Central memory CD8-positive, alpha-beta T cell (primary cell): ENCODE data around the gene ZRANB1.

Experiments used
- ATAC-seq: fragments of 150-1000 bp; cut with Tn5 transposase; replicated peaks from 2 replicates; pipeline ENCODE4 v1.10.0; 2022; ENCODE audit warnings: mild to moderate bottlenecking, moderate FRiP score, moderate number of reproducible peaks; ENCODE audit not compliant: poor library complexity, severe bottlenecking; ENCODE audit errors: extremely low read depth
- DNase-seq, 2 donors: peaks; one replicate each; pipeline ENCODE4 v3.0.0; 2021; ENCODE audit warnings: low spot score in 2 of 2
- H3K27ac Mint-ChIP-seq: one replicate; pipeline ENCODE4 v1.8.0; 2022; ENCODE audit warnings: low read depth, mild to moderate bottlenecking, moderate library complexity, mixed read lengths
- H3K27me3 Mint-ChIP-seq: one replicate; pipeline ENCODE4 v1.8.0; 2022; ENCODE audit warnings: mixed read lengths
- H3K36me3 Mint-ChIP-seq: one replicate; pipeline ENCODE4 v1.8.0; 2022; ENCODE audit warnings: mild to moderate bottlenecking, moderate library complexity, mixed read lengths; ENCODE audit not compliant: insufficient read depth
- H3K4me1 Mint-ChIP-seq: one replicate; pipeline ENCODE4 v1.8.0; 2022; ENCODE audit warnings: mixed read lengths
- H3K4me3 Mint-ChIP-seq: one replicate; pipeline ENCODE4 v1.8.0; 2022; ENCODE audit warnings: mild to moderate bottlenecking, moderate library complexity, mixed read lengths
- H3K9me3 Mint-ChIP-seq: one replicate; pipeline ENCODE4 v1.8.0; 2022; ENCODE audit warnings: mixed read lengths

ZRANB1 gene

DNA sequence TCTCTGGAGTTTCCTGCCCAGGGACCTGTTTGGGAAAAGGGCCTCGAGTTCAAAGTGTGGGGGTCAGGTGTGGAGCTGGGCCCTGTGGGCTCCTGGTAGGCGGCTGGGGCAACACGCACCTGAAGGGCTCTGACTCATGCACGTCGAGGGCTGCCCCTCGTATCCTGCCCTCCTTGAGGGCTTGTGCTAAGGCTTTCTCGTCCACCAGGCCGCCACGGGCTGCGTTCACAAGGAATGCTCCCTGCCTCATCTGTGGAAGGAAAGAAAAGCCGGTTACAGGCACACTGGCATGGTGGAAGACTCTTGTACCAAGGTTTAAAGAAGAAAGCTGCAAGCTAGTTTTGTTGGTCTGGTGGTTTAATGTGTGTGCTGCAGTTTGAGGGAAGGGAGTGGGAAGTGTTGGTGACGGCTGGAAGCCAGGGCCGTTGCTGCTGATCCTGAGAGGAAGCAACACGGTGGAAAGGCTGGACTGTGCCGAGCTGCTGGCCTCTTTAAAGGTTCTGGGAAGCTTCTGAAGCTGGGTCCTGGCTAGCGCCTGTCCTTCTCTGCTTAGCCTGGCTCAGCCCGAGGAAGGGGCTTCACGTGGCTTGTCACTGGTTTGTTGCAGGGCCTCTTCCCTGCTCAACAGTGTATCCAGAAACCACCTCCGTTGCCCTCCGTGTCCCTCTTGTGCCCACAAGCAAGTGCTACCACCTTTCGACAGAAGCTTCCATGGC, 52.0 kb downstream of the ZRANB1 start:
- DNase-seq (peak in 1 of 2 donors; percentile 4), ATAC-seq (no peak)
- H3K27me3 Mint-ChIP-seq: no peaks in the 10 kb centered on the region
- H3K27ac Mint-ChIP-seq: no peak overlapping the region
- H3K9me3 Mint-ChIP-seq: no peaks in the 10 kb centered on the region
- H3K4me1 Mint-ChIP-seq: peaks cover 4% of the 10 kb centered on the region
- H3K4me3 Mint-ChIP-seq: no peak overlapping the region
- peaks cover 19% of the 10 kb centered on the region for H3K36me3 Mint-ChIP-seq

DNA sequence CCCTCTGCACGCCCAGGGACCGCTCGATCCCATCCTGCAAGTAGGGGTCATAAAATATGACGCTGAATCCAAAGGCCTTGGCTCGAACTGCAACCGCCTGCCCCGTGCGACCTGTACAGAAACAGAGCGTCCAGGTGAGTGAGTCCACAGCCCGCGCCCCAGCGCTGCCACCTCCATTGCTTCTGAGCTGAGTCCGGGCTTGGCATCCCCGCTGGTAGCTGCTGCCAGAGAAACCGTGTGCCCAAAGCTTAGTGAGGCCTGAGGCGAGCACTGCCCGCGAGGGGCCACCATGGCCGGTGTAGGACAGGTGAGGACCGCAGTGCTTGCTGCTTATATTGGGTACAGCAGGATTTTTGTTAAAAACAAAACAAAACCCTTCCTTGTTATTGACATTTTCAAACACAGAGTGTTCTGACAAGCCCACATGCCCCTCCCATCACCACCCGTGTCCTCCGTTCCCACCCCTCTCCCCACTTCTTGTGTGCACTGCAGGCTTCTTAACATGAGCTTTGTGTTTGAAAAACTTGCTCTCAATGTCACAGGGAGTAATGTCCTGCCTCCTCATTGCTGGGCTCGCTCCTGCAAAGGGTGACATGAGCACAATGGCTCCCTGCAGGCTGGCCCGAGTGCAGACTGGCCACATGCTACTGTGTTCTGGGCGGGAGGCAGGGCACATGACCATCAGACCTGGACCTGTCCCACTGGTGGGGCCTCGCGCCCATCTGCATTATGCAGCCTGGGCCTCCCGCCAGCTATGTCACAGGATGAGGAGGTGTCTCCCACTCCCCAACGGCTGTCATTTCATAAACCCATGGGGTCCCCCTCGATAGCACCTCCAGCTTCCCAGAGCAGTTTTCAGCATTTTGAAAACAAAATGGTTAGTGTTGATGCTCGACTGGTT, 52.9 kb downstream of the ZRANB1 start:
- Mint-ChIP-seq H3K9me3 (no peaks in the 10 kb centered on the region), H3K4me3 (no peak overlapping the region), H3K36me3 (peaks cover 14% of the 10 kb centered on the region), H3K4me1 (no peaks in the 10 kb centered on the region), H3K27ac (no peak overlapping the region), H3K27me3 (no peaks in the 10 kb centered on the region)
- ATAC-seq (no peak), DNase-seq (no peak)

DNA sequence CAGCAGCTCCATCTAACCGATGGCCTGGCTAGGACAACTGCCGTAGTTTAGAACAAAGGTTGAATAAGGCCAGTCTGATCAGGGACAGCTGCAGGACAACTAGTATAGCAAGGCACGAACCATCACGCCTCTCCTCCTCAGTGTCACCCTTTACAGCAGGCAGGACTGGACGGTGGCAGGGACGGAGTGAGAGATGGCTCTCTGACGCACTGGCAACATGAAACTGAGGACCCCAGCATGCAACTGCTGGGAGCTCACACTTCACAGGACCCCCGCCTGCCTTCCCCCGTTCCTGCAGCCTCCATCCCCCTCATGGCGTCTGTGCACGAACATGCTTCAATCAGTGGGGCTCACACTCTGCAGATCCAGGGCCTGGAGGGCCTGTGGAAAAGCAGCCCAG, 53.7 kb downstream of the ZRANB1 start:
- Mint-ChIP-seq H3K4me3 (no peak overlapping the region), H3K36me3 (peaks cover 14% of the 10 kb centered on the region), H3K4me1 (no peaks in the 10 kb centered on the region), H3K27me3 (no peaks in the 10 kb centered on the region), H3K27ac (no peak overlapping the region), H3K9me3 (no peaks in the 10 kb centered on the region)
- DNase-seq (no peak), ATAC-seq (no peak)

DNA sequence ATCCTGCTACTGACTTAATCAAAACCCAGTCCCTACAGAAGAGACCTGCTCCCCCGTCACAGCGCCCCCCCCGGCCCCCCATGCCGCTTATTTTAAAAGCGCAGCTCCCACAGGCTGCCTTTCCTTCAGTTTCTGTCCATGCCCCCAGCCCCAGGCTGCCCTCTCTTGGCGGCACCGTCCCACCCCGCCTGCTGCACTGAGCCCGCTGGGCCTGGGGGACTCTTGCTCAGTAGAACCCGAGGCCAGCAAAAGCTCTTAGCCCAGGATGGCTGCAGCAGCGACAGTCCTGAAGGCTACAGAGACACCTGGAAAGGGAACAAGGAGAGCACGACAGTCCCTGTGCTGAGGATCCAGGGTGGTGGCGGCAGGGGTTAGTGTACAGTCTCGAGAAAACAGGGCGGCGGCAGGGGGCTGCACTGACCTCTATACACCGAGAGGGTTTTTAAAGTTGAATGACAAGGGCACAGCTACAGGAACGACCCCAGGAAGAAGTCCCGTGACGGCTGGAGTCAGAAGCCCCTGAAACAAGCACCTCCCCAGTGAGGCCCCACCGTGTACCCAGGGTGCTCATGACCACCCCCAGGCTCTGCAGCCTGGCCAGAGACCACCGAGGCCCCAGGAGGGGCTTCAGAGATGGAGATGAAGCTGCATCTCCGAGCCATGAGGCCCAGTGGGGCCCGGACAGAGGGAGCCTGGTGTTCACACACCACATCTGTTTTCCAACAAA, 54.4 kb downstream of the ZRANB1 start:
- DNase-seq (no peak), ATAC-seq (no peak)
- H3K27me3 Mint-ChIP-seq: no peaks in the 10 kb centered on the region
- H3K9me3 Mint-ChIP-seq: no peaks in the 10 kb centered on the region
- peak overlapping the region; percentile 59 for H3K27ac Mint-ChIP-seq
- H3K36me3 Mint-ChIP-seq: peaks cover 15% of the 10 kb centered on the region
- H3K4me3 Mint-ChIP-seq: no peak overlapping the region
- no peaks in the 10 kb centered on the region for H3K4me1 Mint-ChIP-seq

DNA sequence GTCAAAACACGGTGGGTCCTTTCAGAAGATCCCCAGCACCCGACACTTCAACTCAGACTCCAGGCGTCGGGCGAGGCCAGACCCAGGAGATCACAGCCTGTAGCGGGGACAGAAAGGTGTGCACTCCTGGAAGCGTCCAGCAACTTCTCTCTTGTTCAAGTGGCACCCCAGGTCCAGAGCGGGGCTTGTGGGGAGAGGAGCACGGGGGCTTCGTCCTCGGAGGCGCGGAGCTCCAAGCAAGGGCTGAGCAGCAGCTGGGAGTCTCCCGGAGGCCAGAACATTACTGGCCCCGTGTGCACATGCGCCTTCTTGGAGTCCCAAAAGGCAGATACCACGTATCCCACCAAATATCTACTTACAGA, 54.9 kb downstream of the ZRANB1 start:
- DNase-seq (no peak), ATAC-seq (no peak)
- Mint-ChIP-seq H3K27me3 (no peaks in the 10 kb centered on the region), H3K36me3 (peaks cover 15% of the 10 kb centered on the region), H3K27ac (no peak overlapping the region), H3K4me1 (no peaks in the 10 kb centered on the region), H3K9me3 (no peaks in the 10 kb centered on the region), H3K4me3 (no peak overlapping the region)

DNA sequence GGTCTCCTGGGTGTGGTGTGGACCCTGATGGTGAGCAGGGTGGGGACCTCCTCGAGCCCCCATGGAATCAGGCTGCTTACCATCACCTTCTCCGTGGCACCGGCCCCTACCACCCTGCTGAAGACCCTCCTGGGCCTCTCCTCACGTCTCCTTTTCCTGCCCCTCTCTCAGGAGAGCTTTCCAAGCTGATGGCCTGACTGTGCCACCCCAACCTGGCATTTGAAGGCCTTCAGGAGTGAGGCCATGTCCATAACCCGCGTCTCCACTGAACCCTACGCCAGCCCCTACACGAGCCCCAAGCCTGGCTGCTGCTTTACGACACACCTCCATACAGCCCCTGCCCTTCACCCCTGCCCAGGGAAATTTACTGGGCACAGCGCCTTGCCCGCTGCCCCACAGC, 55.4 kb downstream of the ZRANB1 start:
- Mint-ChIP-seq H3K27ac (no peak overlapping the region), H3K9me3 (no peaks in the 10 kb centered on the region), H3K4me3 (no peak overlapping the region), H3K36me3 (peaks cover 14% of the 10 kb centered on the region), H3K4me1 (no peaks in the 10 kb centered on the region), H3K27me3 (no peaks in the 10 kb centered on the region)
- DNase-seq (peak in 1 of 2 donors; percentile 1), ATAC-seq (no peak)

DNA sequence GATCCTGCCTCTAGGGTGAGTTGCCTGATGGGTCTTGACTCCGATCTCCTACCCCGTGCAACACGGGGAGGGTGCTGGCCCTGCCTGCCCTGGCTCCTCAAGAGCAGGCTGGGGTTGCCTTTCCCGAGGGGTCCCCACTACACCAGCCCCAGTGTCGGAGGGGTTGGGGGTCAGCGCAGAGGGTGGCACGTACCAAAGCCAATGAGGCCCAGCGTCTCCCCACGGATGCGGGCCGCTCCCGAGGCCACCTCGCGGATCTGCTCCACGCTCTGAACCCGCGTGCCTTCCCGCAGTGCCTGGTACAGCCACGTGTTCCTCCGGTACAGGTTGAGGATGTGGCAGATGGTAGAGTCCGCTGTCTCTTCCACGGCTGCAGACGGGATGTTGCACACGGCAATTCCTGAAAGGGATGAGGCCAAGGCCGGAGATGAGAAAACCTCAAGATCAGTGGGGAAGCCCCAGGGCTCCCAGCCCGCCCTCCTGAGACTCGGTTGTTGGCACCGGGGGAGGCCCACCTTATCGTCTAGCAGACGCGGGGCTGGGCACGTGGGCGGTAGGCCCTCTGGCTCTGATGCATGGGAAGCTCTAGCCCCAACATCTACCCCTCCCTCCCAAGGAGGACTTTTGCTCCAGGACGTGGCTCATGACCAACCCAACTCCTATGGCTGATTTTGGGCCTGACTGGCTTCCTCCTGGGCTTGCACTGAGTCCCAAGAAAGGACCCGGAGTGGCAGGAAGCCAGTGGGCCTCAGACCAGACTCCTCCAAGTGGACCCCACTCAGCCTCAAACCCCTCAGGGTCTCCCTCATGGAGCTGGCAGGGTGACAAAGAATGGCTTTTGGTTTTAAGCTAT, 56.1 kb downstream of the ZRANB1 start:
- Mint-ChIP-seq H3K4me3 (no peak overlapping the region), H3K4me1 (no peaks in the 10 kb centered on the region), H3K36me3 (peaks cover 12% of the 10 kb centered on the region), H3K9me3 (no peaks in the 10 kb centered on the region), H3K27me3 (peaks cover 5% of the 10 kb centered on the region), H3K27ac (no peak overlapping the region)
- DNase-seq (no peak), ATAC-seq (no peak)

DNA sequence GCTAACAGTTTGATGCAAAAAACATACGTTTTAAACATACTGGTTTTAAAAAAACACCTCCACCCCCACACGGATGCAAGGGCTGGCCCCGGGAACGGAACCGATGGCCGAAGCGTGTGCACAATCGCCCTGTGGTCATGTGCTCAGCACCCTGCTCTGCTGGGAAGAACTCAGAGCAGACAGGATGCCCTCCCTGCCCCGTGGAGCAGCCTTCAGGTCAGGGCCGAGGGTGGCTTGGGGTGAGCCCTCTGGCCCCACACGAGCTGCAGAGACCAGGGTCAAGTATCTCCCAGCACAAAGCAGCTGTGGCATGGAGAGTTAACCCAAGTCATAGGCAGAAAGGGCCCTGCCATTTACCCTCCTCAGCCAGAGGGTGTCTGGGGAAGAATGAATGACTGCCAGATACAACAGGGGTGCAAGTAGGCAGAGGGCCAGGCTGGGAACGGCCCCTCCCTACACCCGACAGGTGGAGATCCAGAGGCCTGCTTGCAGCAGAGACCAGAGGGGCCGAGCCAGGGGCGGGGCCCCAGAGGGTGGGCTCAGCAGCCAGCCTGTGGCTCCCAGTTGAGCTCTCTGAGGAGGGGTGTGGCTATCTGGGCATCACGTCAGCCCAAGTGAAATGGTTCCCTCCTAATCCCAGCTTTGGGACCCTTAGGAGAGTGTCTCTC, 56.8 kb downstream of the ZRANB1 start:
- Mint-ChIP-seq H3K9me3 (no peaks in the 10 kb centered on the region), H3K27ac (no peak overlapping the region), H3K4me3 (no peak overlapping the region), H3K36me3 (peaks cover 12% of the 10 kb centered on the region), H3K4me1 (no peaks in the 10 kb centered on the region), H3K27me3 (peaks cover 8% of the 10 kb centered on the region)
- ATAC-seq (no peak), DNase-seq (no peak)

DNA sequence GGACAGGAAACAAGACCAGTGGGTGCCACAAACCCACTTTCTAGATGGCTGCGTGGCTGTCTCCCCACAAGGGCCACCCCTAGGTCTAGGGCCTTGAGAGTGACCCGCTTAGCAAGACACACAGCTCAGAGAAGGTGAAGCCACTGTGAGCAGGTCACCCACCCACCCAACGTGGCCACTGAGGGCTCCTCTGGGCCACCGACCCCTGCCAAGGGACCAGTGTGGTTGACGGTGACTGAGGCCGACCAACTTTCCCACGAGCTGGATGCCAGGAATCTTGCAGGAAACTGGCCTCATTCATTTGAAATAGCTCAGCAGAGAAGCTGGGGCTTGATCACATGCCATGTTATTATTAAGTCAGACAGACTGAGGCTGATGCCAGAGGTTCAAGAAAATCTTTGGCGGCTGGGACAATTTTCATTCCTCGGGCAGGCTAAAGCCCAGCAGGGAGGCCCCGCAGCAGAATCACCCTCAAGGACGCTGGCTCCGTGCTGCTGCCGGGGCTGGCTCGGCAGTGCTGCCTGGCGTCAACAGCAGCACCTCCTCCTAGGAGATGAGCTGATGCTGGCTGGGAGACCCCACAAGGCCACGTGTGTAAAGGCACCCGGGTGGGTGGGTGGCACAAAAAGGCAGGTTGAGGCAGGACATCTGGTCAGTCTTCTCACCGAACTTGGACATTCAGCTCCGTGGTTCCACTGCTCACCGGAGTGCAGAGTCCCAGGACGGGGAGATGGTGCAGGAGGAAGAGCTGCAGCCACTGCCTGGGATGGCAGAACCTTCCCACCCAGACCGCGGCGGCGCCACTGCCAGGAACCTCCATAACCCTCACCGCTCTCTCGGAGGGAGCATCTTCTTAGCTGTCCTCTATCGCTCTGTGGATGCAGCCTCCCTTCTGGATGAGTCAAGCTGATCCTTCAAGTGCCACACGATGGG, 57.8 kb downstream of the ZRANB1 start:
- H3K36me3 Mint-ChIP-seq: peaks cover 9% of the 10 kb centered on the region
- ATAC-seq (no peak), DNase-seq (no peak)
- H3K4me1 Mint-ChIP-seq: no peaks in the 10 kb centered on the region
- H3K27ac Mint-ChIP-seq: no peak overlapping the region
- no peaks in the 10 kb centered on the region for H3K9me3 Mint-ChIP-seq
- no peak overlapping the region for H3K4me3 Mint-ChIP-seq
- peaks cover 8% of the 10 kb centered on the region for H3K27me3 Mint-ChIP-seq

- Mint-ChIP-seq H3K27me3 (peaks cover 8% of the 10 kb centered on the region), H3K27ac (no peak overlapping the region), H3K4me1 (no peaks in the 10 kb centered on the region), H3K36me3 (peaks cover 11% of the 10 kb centered on the region), H3K9me3 (no peaks in the 10 kb centered on the region), H3K4me3 (no peak overlapping the region)
- DNase-seq (no peak), ATAC-seq (no peak)
These were observed 58.7 kb downstream of the ZRANB1 start for GRCh38 chr10:125000366-125001312.
